ENCODE results near the gene CHD9NB. TPM values are rescaled to one million over a fixed set of nuclear protein-coding genes. Genes with fewer than 3 reads are reported as not detected.
A peak's percentile ranks its signal among the peaks of the same experiment; 100 is the strongest.
"Not testable (repeated sequence)": the region's sequence is repeated elsewhere in the genome, so short reads cannot be mapped to it uniquely, and the experiment has no call there.

Gene CHD9NB
- total and polyA plus RNA-seq, 4 experiments from 2014 or later = not detected

DNA sequence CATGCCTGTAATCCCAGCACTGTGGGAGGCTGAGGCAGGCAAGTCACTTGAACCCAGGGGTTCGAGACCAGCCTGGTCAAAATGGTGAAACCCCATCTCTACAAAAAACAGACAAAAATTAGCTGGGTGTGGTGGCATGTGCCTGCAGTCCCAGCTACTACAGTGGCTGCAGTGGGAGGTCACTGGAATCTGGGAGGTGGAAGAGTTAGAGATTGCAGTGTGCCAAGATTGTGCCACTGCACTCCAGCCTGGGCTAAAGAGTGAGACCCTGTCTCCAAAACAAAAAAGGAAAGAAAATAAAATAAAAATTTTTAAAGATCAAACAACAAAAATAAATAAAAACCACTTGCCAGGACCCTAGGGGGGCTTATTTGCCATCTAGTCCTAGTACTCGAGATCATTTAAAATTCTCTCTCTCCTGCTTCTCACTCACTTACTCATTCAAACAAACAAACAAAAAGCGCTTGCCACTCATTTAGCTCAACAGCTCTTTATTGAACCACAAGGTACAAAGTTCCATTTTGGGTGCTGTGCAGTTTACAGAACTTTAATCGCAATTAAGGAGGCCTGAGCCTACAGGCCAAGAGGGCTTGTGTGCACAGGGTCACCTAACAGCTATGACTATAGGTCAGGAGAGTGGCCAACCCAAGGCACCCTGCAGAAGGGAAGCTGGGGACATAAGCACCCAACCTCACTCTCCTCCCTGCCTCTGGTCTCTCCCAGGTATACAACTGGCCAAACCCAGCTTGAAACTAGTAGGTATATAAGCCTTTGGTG, 4.4 kb downstream of the CHD9NB start:
- Histone ChIP-seq H3K27ac (ENCODE audit: low read depth, low read length) (no peak overlapping the region), H3K4me3 (ENCODE audit: low read length in 2 of 2) (no peak overlapping the region), H3K4me1 (ENCODE audit: insufficient read depth, low read length) (no peaks in the 10 kb centered on the region), H3K27me3 (ENCODE audit: insufficient read depth, low read length) (no peaks in the 10 kb centered on the region), H3K36me3 (ENCODE audit: insufficient read depth, low read length) (no peaks in the 10 kb centered on the region), H3K9me3 (ENCODE audit: control insufficient read depth in 1 of 2, low read length in 2 of 2) (no peaks in the 10 kb centered on the region)
- DNase-seq = no peak
- Mint-ChIP-seq H3K27me3 (peaks cover 5 to 8% of the 10 kb centered on the region in 2 donors), H3K36me3 (no peaks in the 10 kb centered on the region), H3K27ac (no peak overlapping the region), H3K4me1 (no peaks in the 10 kb centered on the region), H3K9me3 (peaks cover 0 to 2% (median 0%) of the 10 kb centered on the region in 8 donors), H3K4me3 (no peak overlapping the region)
- CTCF ChIA-PET (ENCODE audit: partially characterized antibody) = no interaction called here
- POLR2A ChIA-PET (ENCODE audit: partially characterized antibody) = no interaction called here
- intact Hi-C loops (cut with micrococcal nuclease) = no loop called here

DNA sequence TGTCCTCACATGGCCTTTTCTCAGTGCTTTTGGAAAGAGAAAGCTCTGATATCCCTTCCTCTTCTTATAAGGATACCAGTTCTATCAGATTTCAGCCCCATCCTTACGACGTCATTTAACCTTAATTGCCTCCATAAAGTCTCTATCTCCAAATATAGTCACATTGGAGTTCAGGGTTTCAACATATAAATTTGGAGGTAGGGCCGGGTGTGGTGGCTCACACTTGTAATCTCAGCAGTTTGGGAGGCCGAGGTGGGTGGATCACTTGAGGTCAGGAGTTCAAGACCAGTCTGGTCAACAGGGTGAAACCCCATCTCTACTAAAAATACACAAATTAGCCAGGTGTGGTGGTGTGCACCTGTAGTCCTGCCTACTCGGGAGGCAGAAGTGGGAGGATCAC, 5.2 kb downstream of the CHD9NB start:
- DNase-seq; H3K36me3 Mint-ChIP-seq; intact Hi-C loops (cut with micrococcal nuclease); H3K27me3 Mint-ChIP-seq; H3K36me3 ChIP-seq (ENCODE audit: insufficient read depth, low read length); CTCF ChIA-PET (ENCODE audit: partially characterized antibody); H3K4me1 Mint-ChIP-seq; POLR2A ChIA-PET (ENCODE audit: partially characterized antibody); H3K27ac Mint-ChIP-seq; H3K9me3 ChIP-seq (ENCODE audit: control insufficient read depth in 1 of 2, low read length in 2 of 2); H3K27ac ChIP-seq (ENCODE audit: low read depth, low read length); H3K9me3 Mint-ChIP-seq; H3K4me1 ChIP-seq (ENCODE audit: insufficient read depth, low read length); H3K4me3 ChIP-seq (ENCODE audit: low read length in 2 of 2); H3K27me3 ChIP-seq (ENCODE audit: insufficient read depth, low read length): not testable (repeated sequence)
- peak overlapping the region in 1 of 8 donors; percentile 1 for H3K4me3 Mint-ChIP-seq

- Mint-ChIP-seq H3K9me3 (peaks cover 0 to 3% (median 0%) of the 10 kb centered on the region in 8 donors), H3K27me3 (peaks cover 5 to 8% of the 10 kb centered on the region in 2 donors), H3K4me3 (no peak overlapping the region), H3K4me1 (peaks cover 0 to 4% (median 0%) of the 10 kb centered on the region in 4 donors), H3K36me3 (no peaks in the 10 kb centered on the region), H3K27ac (no peak overlapping the region)
- no peaks in the 10 kb centered on the region for H3K9me3 ChIP-seq (ENCODE audit: control insufficient read depth in 1 of 2, low read length in 2 of 2)
- no peak overlapping the region for H3K4me3 ChIP-seq (ENCODE audit: low read length in 2 of 2)
- H3K4me1 ChIP-seq (ENCODE audit: insufficient read depth, low read length) = no peaks in the 10 kb centered on the region
- no peak overlapping the region for H3K27ac ChIP-seq (ENCODE audit: low read depth, low read length)
- intact Hi-C loops (cut with micrococcal nuclease) = no loop called here
- H3K36me3 ChIP-seq (ENCODE audit: insufficient read depth, low read length) = no peaks in the 10 kb centered on the region
- H3K27me3 ChIP-seq (ENCODE audit: insufficient read depth, low read length) = no peaks in the 10 kb centered on the region
- CTCF ChIA-PET (ENCODE audit: partially characterized antibody) = interaction anchor here (3.3 kb wide), 1 partner anchor 9 kb away, joined by 11 read pairs; the partner anchor contains the start of gene CHD9
- DNase-seq = no peak
- POLR2A ChIA-PET (ENCODE audit: partially characterized antibody) = no interaction called here
Measured at GRCh38 chr16:53045341-53046220, 7.1 kb downstream of the CHD9NB start.

DNA sequence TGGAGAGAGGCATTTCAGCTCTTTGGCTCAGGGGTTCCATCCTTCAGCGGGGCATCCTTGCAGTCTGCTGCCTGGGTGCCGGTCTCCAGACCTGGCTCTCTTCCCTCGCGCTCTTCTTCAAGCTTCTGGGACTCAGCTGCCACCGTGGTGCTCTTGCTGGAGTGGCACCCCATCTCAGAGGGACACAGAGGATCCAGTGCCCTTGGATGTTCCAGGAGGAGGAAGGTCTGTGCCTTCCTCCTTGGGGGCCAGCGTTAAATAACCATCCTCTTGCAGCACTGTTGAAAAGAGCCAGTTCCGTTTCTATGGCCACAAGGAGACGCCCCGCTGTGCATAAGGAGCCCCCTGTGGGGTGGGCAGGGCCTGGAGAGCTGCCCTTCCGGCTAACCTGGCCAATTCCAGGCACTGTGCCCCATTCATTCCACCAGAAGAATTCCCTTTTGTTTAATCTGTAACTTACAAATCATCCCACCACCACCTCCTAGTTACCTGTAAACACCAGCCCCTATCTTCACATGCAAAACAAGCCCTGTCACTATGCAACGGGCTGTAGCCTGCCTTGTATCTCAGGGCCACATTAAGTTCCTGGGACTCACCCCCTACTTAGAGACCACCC, 8.6 kb downstream of the CHD9NB start:
- Mint-ChIP-seq H3K4me3 (no peak overlapping the region), H3K9me3 (peaks cover 0 to 3% (median 0%) of the 10 kb centered on the region in 8 donors), H3K4me1 (peaks cover 0 to 4% (median 0%) of the 10 kb centered on the region in 4 donors), H3K36me3 (no peaks in the 10 kb centered on the region), H3K27me3 (peaks cover 5 to 8% of the 10 kb centered on the region in 2 donors), H3K27ac (no peak overlapping the region)
- H3K4me3 ChIP-seq (ENCODE audit: low read length in 2 of 2) = no peak overlapping the region
- no peak for DNase-seq
- no peak overlapping the region for H3K27ac ChIP-seq (ENCODE audit: low read depth, low read length)
- H3K9me3 ChIP-seq (ENCODE audit: control insufficient read depth in 1 of 2, low read length in 2 of 2) = no peaks in the 10 kb centered on the region
- no peaks in the 10 kb centered on the region for H3K36me3 ChIP-seq (ENCODE audit: insufficient read depth, low read length)
- ChIA-PET POLR2A (ENCODE audit: partially characterized antibody) (no interaction called here), CTCF (ENCODE audit: partially characterized antibody) (interaction anchor here (3.3 kb wide), 1 partner anchor 11 kb away, joined by 11 read pairs; the partner anchor contains the start of gene CHD9)
- intact Hi-C loops (cut with micrococcal nuclease) = no loop called here
- H3K27me3 ChIP-seq (ENCODE audit: insufficient read depth, low read length) = no peaks in the 10 kb centered on the region
- H3K4me1 ChIP-seq (ENCODE audit: insufficient read depth, low read length) = no peaks in the 10 kb centered on the region

- CTCF ChIA-PET (ENCODE audit: partially characterized antibody) = interaction anchor here (3.3 kb wide), 1 partner anchor 11 kb away, joined by 11 read pairs; the partner anchor contains the start of gene CHD9
- Histone ChIP-seq H3K4me1 (ENCODE audit: insufficient read depth, low read length) (no peaks in the 10 kb centered on the region), H3K36me3 (ENCODE audit: insufficient read depth, low read length) (no peaks in the 10 kb centered on the region), H3K4me3 (ENCODE audit: low read length in 2 of 2) (no peak overlapping the region), H3K27me3 (ENCODE audit: insufficient read depth, low read length) (no peaks in the 10 kb centered on the region), H3K9me3 (ENCODE audit: control insufficient read depth in 1 of 2, low read length in 2 of 2) (no peaks in the 10 kb centered on the region), H3K27ac (ENCODE audit: low read depth, low read length) (no peak overlapping the region)
- intact Hi-C loops (cut with micrococcal nuclease) = no loop called here
- H3K27ac Mint-ChIP-seq = no peak overlapping the region
- POLR2A ChIA-PET (ENCODE audit: partially characterized antibody) = no interaction called here
- H3K27me3 Mint-ChIP-seq = peaks cover 5 to 8% of the 10 kb centered on the region in 2 donors
- H3K9me3 Mint-ChIP-seq = peaks cover 0 to 3% (median 0%) of the 10 kb centered on the region in 8 donors
- no peak overlapping the region for H3K4me3 Mint-ChIP-seq
- peaks cover 0 to 4% (median 0%) of the 10 kb centered on the region in 4 donors for H3K4me1 Mint-ChIP-seq
- H3K36me3 Mint-ChIP-seq = no peaks in the 10 kb centered on the region
- no peak for DNase-seq
Measured at GRCh38 chr16:53043428-53043831, 9.3 kb downstream of the CHD9NB start.

- Mint-ChIP-seq H3K27ac (peak overlapping the region in 1 of 7 donors; percentile 47), H3K9me3 (peaks cover 0 to 3% (median 0%) of the 10 kb centered on the region in 8 donors), H3K4me1 (peaks cover 0 to 4% (median 0%) of the 10 kb centered on the region in 4 donors), H3K36me3 (no peaks in the 10 kb centered on the region), H3K4me3 (no peak overlapping the region), H3K27me3 (peaks cover 5 to 8% of the 10 kb centered on the region in 2 donors)
- ChIA-PET POLR2A (ENCODE audit: partially characterized antibody) (no interaction called here), CTCF (ENCODE audit: partially characterized antibody) (no interaction called here)
- Histone ChIP-seq H3K9me3 (ENCODE audit: control insufficient read depth in 1 of 2, low read length in 2 of 2) (no peaks in the 10 kb centered on the region), H3K36me3 (ENCODE audit: insufficient read depth, low read length) (no peaks in the 10 kb centered on the region), H3K27me3 (ENCODE audit: insufficient read depth, low read length) (no peaks in the 10 kb centered on the region), H3K4me3 (ENCODE audit: low read length in 2 of 2) (no peak overlapping the region), H3K27ac (ENCODE audit: low read depth, low read length) (no peak overlapping the region), H3K4me1 (ENCODE audit: insufficient read depth, low read length) (no peaks in the 10 kb centered on the region)
- DNase-seq = no peak
- intact Hi-C loops (cut with micrococcal nuclease) = no loop called here
Measured at GRCh38 chr16:53042235-53042701, 10.4 kb downstream of the CHD9NB start.

Measured in CD4-positive, alpha-beta memory T cell (primary cell).